Suprapubic skin (tissue), 4 donors: ENCODE results near the gene GPSM3.

Experiments
- EP300 ChIP-seq: sonication (generic); formaldehyde crosslinking; IDR thresholded peaks from one replicate; pipeline ENCODE4 v1.6.1; 2017; ENCODE audit warnings: antibody characterized with exemption
- POLR2A ChIP-seq, 2 donors: fragments of 450-650 bp; IDR thresholded peaks; one replicate each; pipeline ENCODE4 v1.6.1; 2017; ENCODE audit warnings: antibody characterized with exemption in 2 of 2, mild to moderate bottlenecking in 2 of 2, moderate library complexity in 2 of 2
- POLR2AphosphoS5 ChIP-seq, 3 donors: sonication (generic); formaldehyde crosslinking; IDR thresholded peaks; one replicate each; pipeline ENCODE4 v1.6.1; 2017; ENCODE audit warnings: antibody characterized with exemption in 3 of 3
- TF ChIP-seq, protein P1 (sequence below), 2 donors: fragments of 200-600 bp in 1 of 2; fragments of 450-650 bp in 1 of 2; sonication (generic) in 1 of 2; IDR thresholded peaks; one replicate each; pipeline ENCODE4 v1.5.1; 2016 to 2019; ENCODE audit warnings: antibody characterized with exemption in 2 of 2, mild to moderate bottlenecking in 1 of 2, moderate library complexity in 1 of 2

DNA sequence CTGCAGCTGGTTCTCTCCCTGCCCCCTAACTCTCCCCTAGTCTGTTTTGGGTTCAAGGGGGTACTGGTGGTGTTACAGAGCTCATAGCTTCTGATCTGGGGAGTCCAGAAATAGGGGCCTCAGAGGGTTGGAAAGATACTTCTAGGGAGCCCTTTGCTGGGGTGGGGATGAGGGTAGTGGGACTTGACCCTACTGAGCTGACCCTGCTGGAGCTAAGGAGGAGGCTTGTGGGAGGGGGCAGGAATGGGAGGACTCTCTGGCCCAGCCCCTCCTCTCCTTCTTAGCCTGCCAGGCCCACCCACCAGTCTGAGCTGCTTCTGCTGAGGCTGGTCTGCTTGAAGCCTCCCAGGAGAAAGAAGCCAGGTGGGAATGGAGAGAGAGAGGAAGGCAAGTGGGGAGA is 28.1 kb downstream of the GPSM3 start, which contains the start of gene EGFL8:
- TF ChIP-seq POLR2AphosphoS5 (IDR thresholded peaks at IDR 0.05) (no peak), EP300 (no peak), POLR2A (IDR thresholded peaks at IDR 0.05) (no peak)
- TF ChIP-seq, protein P1, sequence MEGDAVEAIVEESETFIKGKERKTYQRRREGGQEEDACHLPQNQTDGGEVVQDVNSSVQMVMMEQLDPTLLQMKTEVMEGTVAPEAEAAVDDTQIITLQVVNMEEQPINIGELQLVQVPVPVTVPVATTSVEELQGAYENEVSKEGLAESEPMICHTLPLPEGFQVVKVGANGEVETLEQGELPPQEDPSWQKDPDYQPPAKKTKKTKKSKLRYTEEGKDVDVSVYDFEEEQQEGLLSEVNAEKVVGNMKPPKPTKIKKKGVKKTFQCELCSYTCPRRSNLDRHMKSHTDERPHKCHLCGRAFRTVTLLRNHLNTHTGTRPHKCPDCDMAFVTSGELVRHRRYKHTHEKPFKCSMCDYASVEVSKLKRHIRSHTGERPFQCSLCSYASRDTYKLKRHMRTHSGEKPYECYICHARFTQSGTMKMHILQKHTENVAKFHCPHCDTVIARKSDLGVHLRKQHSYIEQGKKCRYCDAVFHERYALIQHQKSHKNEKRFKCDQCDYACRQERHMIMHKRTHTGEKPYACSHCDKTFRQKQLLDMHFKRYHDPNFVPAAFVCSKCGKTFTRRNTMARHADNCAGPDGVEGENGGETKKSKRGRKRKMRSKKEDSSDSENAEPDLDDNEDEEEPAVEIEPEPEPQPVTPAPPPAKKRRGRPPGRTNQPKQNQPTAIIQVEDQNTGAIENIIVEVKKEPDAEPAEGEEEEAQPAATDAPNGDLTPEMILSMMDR (IDR thresholded peaks at IDR 0.05): no peak
